ENCODE results near the gene ALG14. TPM values are rescaled to one million over a fixed set of nuclear protein-coding genes. Genes with fewer than 3 reads are reported as not detected.

ALG14 gene
- total and polyA plus RNA-seq, 2 donors (not counting 3 experiments of a cell fraction or from before 2014, with no cell fraction given): 2.6 to 8.6 TPM

GRCh38 chr1:94973309-94973922 is 99.3 kb downstream of the ALG14 start:
- no peaks in the 10 kb centered on the region for H3K9me1 ChIP-seq (replicated peaks; ENCODE audit: control insufficient read depth, extremely low read depth, insufficient read depth, low read length)
- no peak for TF ChIP-seq GATA2 (IDR thresholded peaks at IDR 0.05; ENCODE audit: insufficient read depth, insufficient read length, low read depth, low read length)
- TF ChIP-seq POLR2AphosphoS5 (IDR thresholded peaks at IDR 0.05; ENCODE audit: insufficient read depth, low read depth, low read length): no peak
- TF ChIP-seq, protein P1, sequence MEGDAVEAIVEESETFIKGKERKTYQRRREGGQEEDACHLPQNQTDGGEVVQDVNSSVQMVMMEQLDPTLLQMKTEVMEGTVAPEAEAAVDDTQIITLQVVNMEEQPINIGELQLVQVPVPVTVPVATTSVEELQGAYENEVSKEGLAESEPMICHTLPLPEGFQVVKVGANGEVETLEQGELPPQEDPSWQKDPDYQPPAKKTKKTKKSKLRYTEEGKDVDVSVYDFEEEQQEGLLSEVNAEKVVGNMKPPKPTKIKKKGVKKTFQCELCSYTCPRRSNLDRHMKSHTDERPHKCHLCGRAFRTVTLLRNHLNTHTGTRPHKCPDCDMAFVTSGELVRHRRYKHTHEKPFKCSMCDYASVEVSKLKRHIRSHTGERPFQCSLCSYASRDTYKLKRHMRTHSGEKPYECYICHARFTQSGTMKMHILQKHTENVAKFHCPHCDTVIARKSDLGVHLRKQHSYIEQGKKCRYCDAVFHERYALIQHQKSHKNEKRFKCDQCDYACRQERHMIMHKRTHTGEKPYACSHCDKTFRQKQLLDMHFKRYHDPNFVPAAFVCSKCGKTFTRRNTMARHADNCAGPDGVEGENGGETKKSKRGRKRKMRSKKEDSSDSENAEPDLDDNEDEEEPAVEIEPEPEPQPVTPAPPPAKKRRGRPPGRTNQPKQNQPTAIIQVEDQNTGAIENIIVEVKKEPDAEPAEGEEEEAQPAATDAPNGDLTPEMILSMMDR (IDR thresholded peaks at IDR 0.05; ENCODE audit: extremely low read depth in 1 of 2, insufficient read depth in 1 of 2, low read depth in 1 of 2, low read length in 2 of 2): no peak
- no peak for TF ChIP-seq JUN (IDR thresholded peaks at IDR 0.05; ENCODE audit: borderline replicate concordance, insufficient read depth, insufficient read length, low read depth)
- no peak for TF ChIP-seq POLR2A (IDR thresholded peaks at IDR 0.05; ENCODE audit: low read depth, low read length)
- TF ChIP-seq, protein P2, sequence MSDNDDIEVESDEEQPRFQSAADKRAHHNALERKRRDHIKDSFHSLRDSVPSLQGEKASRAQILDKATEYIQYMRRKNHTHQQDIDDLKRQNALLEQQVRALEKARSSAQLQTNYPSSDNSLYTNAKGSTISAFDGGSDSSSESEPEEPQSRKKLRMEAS (IDR thresholded peaks at IDR 0.05; ENCODE audit: insufficient read depth, insufficient read length): no peak
- TF ChIP-seq MYC (IDR thresholded peaks at IDR 0.05; ENCODE audit: low read depth, low read length): no peak
- no peak for TF ChIP-seq EZH2 (IDR thresholded peaks at IDR 0.05; ENCODE audit: borderline replicate concordance, low read depth, low read length, severe bottlenecking)
- no peak for TF ChIP-seq FOS (IDR thresholded peaks at IDR 0.05; ENCODE audit: borderline replicate concordance, insufficient read depth, low read length)
- H3K79me2 ChIP-seq (ENCODE audit: control insufficient read depth, insufficient read depth, low read length): no peaks in the 10 kb centered on the region
- H3K9me3 ChIP-seq (replicated peaks; ENCODE audit: control insufficient read depth, insufficient read depth, low read length): no peaks in the 10 kb centered on the region
- H3K27me3 ChIP-seq (ENCODE audit: control insufficient read depth in 2 of 2, insufficient read depth in 2 of 2, low read length in 2 of 2): no peaks in the 10 kb centered on the region
- ChIA-PET CTCF (no interaction called here), POLR2A (no interaction called here)
- BruUV-seq (replicated peaks): no TSS peak
- no peaks in the 10 kb centered on the region for H4K20me1 ChIP-seq (replicated peaks; ENCODE audit: control insufficient read depth, extremely low read depth, insufficient read depth, low read length)
- H3K27ac ChIP-seq (ENCODE audit: insufficient read depth, low read depth, low read length): no peak overlapping the region
- dilution Hi-C loops (cut with MboI; ENCODE audit: extremely low pct_ligation_motif_present, low sequenced_read_pairs) (no loop called here), intact Hi-C loops (cut with micrococcal nuclease) (no loop called here)
- FAIRE-seq: no peak
- no peak overlapping the region for H2AFZ ChIP-seq (ENCODE audit: low read depth, low read length)
- no peak for DNase-seq (ENCODE audit: low read depth, low spot score)
- H3K4me2 ChIP-seq (ENCODE audit: insufficient read depth, low read length): no peak overlapping the region
- no peak overlapping the region for H3K4me3 ChIP-seq (replicated peaks in 1 of 3; ENCODE audit: insufficient read depth in 1 of 3, low read depth in 1 of 3, low read length in 3 of 3)
- H3K36me3 ChIP-seq (ENCODE audit: control insufficient read depth in 2 of 2, extremely low read depth in 1 of 2, insufficient read depth in 2 of 2, low read length in 2 of 2): no peaks in the 10 kb centered on the region
- peaks cover 16% of the 10 kb centered on the region for H3K4me1 ChIP-seq (ENCODE audit: control insufficient read depth, extremely low read depth, insufficient read depth, low read length)
- no peak overlapping the region for H3K9ac ChIP-seq (replicated peaks; ENCODE audit: extremely low read depth, insufficient read depth, low read length)

Data from endothelial cell of umbilical vein (primary cell).